ENCODE data around the gene SGCE.
"Not testable (repeated sequence)": the region's sequence is repeated elsewhere in the genome, so short reads cannot be mapped to it uniquely, and the experiment has no call there.

Gene SGCE

DNA sequence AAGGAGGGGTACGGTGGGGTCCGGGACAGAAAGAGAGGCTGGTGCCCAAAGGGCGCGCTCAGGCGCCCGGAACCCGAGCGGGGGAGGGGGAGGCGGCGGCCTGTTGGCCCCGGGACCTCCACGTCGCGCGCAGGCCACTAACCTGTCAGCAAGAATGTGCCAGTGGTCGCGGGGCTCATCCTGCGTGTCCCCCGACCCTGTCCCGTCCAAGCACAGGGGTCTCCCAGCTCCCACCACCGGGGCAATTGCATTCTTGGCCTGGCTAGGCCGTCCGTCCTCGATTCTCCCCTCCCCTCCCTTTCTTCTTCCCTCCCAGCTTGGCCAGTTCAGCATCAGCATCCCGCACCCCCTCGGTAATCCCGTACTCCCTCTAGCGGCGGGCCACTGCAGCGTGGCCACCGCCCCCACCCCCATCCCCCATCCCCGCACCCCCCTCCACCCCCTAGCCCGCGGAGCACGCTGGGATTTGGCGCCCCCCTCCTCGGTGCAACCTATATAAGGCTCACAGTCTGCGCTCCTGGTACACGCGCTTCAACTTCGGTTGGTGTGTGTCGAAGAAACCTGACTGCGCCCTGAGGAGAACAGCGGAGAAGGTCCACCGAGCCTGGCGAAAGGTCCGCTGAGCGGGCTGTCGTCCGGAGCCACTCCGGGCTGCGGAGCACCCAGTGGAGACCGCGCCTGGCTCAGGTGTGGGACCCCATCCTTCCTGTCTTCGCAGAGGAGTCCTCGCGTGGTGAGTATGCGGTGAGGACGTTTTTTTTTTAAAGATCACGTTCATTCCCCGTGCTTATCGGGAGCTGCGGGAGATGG is at the start of gene SGCE:
TSS of gene SGCE (minus strand) at position 286 of the 810 bp plus-strand sequence. CDS start at position 251, 35 bp downstream.
- FAIRE-seq, result no peak

DNA sequence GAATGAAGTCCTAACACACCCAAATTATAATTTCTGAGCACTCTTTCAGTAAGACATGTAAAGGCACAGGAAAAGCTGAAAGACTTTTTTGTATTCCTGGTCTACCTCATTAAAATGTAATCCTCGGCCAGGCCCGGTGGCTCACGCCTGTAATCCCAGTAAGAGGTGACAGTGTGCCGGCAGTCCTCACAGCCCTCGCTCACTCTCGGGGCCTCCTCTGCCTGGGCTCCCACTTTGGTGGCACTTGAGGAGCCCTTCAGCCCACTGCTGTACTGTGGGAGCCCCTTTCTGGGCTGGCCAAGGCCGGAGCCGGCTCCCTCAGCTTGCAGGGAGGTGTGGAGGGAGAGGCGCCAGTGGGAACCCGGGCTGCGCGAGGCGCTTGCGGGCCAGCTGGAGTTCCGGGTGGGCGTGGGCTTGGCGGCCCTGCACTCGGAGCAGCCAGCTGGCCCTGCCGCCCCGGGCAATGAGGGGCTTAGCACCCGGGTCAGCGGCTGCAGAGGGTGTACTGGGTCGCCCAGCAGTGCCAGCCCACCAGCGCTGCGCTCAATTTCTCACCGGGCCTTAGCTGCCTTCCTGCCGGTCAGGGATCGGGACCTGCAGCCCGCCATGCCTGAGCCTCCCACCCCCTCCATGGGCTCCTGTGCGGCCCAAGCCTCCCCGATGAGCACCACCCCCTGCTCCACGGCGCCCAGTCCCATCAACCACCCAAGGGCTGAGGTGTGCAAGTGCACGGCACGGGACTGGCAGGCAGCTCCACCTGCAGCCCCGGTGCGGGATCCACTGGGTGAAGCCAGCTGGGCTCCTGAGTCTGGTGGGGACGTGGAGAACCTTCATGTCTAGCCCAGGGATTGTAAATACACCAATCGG is 49.5 kb upstream of the SGCE start:
- not testable (repeated sequence) for FAIRE-seq

GRCh38 chr7:94701555-94701973 is 45.6 kb upstream of the SGCE start:
- no peak for FAIRE-seq

DNA sequence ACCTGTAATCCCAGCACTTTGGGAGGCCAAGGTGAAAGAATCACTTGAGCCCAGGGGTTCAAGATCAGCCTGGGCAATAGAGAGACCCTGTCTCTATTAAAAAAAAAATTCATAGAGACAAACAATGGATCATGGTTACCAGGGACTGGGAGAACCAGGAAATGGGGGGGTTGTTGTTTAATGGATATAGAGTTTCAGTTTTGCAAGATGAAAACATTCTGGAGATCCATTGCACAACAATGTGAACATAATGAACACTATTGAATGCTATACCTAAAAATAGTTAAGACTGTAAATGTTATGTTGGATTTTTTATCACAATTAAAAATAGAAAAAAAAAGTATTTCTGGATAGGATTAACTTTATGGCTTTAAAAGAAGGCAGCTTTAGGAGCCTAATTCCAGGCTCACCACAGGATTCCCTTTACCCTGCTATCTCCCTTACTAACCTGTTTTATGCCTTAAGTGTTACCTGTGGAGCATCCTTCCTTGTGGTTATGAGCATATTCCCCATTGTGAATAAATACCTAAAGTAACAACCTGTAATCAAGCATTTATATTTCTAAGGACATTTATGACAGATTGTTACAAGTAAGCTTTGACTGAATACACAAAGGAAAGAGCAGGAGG is 45.1 kb upstream of the SGCE start:
- FAIRE-seq, result no peak

GRCh38 chr7:94698275-94698674 is 42.3 kb upstream of the SGCE start:
- FAIRE-seq, result peak; percentile 36

DNA sequence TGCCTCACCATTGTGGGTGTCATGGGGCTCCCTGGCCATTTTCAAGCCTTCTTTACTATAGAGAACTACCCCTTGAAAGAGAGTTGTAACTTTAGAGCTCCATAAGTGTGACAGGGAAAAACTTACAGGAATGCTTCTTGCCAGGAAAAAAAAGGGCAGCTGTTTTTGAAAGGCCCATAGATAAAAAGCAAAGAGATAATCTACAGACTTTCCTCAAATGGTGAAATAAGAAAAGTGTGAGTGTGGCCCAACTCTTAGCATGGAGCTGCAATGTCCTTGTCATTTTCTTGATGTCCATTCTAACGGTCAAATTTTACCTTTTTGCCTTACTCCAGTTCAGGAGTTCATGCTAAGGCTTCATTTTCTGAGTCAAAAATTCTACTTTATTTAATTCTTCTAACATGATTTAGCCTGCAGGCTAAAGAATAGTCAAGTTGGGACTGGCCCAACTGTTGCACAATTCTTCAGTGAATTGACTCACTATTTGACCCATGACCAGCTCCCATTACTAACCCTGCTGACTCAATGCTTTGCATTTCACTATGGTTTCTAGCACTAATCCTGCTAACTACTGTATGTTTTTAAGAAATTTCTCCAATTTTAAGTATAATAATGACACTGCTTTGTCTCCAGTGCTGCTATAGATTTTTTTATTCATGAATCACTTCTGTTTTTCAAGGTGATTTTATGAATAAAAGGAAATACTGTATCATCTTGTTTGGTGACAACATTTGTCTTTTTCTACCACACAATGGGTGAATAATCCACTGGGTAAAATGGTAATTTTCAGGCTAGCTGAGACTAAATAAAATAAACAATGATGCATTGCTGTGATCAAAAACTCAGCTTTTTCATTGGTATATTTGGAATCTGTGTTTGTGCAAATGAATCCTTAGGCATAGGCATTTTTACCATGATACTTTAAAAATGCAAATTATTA is 41.4 kb upstream of the SGCE start:
- peak; percentile 91 for FAIRE-seq

DNA sequence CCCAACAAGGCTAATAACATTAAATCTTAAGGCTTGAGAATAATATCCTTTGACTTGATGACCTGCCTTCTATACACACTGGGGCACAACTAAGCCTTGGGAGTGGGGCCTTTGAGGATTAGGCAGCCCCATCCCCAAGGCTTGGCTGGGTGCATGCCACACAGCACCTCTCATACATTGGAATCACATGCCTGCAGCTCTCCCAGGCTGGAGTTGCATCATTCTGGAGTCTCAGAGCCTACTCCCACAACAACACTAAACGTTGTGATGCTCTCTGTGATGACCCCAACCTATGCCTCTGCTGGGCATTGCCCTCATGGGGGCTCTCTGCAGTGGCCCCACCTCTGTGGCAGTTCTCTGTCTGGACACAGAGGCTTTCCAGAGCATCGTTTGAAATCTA is 31.9 kb upstream of the SGCE start:
- no peak for FAIRE-seq

DNA sequence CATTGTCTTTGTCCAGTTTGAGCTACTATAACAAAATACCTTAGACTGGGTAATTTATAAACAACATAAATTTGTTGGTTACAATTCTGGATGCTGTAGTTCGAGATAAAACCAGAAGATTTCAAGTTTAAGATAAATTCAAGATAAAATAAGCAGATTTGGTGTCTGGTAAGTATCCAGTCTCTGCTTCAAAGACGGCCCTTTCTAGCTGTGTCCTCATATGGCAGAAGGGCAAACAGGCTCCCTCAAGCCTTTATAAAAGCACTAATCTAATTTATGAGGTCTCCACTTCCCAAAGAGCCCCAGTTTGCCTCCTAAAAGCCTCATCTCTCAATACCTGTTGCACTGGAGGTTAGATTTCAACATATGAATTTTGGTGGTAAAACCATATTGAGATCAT is 31.1 kb upstream of the SGCE start:
- FAIRE-seq, result no peak

- FAIRE-seq, result no peak
These were observed 27.1 kb upstream of the SGCE start for GRCh38 chr7:94683066-94683465.

DNA sequence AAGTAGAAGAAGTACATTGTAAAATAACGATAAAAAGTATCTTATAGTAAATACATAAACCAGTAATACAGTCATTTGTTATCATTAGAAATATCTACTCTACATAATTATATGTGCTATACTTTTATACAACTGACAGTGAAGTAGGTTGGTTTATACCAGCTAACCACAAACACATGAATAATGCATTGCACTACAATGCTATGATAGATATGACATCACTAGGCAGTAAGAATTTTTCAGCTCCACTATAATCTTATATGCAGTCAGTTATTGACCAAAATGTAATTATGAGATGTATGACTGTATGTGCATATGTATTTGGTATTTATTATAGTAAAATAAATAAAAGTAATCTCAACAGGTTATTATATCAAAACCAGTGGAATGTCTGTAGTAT is 23.4 kb upstream of the SGCE start:
- FAIRE-seq, result no peak

DNA sequence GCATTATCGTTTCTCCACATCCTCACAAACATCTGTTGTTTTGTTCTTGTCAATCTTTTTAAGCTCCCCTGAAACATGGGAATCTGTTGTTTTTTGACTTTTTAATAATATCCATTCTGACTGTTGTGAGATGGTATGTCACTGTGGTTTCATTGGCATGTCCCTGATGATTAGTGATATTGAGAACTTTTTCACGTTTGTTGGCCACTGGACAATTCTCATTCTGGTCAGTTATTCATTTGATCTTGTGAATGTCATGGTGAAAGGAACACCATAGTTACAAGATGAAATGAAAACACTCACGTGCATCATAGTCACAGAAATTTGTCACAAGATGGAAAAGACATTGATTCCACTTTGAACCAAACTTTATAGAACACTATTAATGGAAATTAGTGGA is 20.5 kb upstream of the SGCE start:
- FAIRE-seq, result no peak

- no peak for FAIRE-seq
These were observed 19.4 kb upstream of the SGCE start for GRCh38 chr7:94675356-94675755.

DNA sequence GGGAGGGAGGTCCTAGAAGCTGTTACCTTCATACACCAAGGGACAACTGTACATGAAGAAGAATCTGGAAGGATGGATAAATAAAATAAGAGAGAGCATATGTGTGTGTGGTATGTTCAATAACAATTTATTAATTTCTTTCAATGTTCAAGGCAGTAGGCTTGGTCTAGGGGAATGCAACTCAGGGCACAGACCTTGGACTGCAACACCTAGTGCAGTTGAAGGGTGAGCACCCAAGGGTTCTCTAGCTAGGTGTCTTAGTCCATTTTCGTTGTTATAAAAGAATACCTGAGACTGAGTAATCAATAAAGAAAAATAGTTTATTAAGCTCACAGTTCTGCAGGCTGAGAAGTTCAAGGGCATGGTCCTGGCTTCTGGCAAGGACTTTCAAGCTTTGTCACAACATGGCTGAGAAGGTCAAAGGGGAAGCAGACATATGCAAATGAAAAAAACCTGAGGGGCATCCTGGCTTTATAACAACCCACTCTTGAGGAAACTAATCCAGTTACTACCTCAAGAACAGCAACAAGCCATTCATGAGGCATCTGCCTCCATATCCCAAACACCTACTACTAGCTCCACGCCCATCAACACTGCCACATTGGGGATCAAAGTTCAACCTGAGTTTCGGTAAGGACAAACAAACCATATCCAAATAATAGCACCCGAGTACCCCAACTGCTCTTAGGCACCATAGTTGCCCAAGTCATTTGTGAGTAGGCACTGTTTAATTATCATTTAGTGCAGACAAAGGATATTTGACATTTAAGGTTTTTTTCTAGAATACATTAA is 15.7 kb upstream of the SGCE start:
- FAIRE-seq, result no peak

GRCh38 chr7:94669773-94670495 is 14.0 kb upstream of the SGCE start:
- no peak for FAIRE-seq

DNA sequence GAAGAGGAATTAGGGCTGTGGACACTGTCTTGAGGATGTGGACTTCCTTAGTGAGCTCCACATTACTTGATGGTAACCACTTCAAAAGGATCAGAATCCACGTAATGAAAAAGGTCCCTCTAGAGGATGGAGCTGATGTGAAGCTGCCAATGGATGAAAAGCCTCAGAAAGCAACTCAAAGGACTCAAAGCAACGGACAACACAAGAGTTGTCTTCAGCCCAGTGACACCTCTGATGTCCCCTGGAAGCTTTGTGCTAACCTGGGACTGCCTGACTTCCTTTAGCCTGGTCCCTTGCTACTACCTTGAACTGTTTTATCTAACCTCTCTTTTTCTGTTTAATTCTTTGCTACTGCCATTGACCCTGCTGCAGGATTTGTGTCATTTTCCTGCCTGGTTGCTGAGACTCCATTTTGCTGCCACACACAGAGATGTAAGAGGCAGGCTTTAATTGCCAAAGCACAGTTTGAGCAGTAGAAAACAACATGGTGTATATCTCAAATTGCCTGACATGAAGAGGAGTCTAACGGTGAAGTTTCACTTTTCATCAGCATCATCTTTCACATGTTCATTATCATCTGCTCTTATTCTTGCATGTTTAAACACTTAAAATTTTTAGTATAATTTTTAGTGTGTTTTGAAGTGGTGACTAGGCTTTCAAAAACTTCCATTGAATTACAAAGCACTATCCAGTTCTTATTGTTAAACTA is 11.1 kb upstream of the SGCE start:
- no peak for FAIRE-seq

DNA sequence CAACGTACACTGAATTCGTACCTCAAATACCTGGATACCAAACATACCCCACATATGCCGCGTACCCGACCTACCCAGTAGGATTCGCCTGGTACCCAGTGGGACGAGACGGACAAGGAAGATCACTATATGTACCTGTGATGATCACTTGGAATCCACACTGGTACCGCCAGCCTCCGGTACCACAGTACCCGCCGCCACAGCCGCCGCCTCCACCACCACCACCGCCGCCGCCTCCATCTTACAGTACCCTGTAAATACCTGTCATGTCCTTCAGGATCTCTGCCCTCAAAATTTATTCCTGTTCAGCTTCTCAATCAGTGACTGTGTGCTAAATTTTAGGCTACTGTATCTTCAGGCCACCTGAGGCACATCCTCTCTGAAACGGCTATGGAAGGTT is 9.5 kb upstream of the SGCE start:
- no peak for FAIRE-seq

DNA sequence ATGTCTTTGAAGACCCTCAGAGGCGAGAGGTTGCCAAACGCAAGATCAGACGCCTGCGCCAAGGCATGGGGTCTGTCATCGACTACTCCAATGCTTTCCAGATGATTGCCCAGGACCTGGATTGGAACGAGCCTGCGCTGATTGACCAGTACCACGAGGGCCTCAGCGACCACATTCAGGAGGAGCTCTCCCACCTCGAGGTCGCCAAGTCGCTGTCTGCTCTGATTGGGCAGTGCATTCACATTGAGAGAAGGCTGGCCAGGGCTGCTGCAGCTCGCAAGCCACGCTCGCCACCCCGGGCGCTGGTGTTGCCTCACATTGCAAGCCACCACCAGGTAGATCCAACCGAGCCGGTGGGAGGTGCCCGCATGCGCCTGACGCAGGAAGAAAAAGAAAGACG is 8.1 kb upstream of the SGCE start:
- FAIRE-seq, result no peak

GRCh38 chr7:94662548-94662947 is 6.6 kb upstream of the SGCE start:
- no peak for FAIRE-seq

DNA sequence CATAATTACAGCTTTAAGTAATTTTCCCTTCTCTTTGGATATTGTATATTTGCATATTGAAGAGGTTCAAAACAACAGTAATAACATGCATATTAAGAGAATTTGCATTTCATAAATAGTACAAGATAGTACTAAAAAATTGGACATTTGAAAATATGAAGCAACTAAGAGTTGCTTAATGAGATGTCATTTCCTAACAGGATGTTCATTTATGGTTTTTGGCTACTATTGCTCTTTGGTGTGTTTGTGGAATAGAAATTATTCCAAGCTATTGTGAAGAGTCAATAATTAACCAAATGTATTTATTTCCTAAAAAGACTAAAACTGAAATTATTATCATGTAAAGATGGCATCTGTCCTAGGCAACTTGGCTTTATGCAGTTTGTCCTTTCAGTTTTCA is 4.1 kb upstream of the SGCE start:
- FAIRE-seq, result no peak

DNA sequence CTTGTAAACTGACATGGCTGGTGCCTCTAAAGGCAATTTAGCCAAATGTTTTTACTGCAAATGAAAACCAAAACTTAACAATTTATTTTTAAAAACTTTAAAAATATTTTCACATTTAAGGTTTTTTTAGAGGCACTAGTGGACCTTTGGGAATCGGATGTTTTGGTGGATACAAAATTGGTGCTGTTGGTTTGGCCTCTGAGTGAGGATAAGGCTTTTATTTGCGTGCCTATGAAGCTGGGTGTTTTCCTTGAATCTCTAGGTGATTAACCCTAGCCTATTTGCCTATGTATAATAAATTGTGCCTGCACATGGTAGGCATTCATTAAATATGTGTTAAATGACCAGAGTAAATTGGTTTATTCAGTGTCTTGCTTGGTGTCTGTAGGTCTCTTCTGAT is 2.9 kb upstream of the SGCE start:
- peak; percentile 58 for FAIRE-seq

All from islet of Langerhans (tissue), 1 donor.